GM19397 (cell line): ENCODE data around the gene ABCC1.
"Not testable (repeated sequence)": the region's sequence is repeated elsewhere in the genome, so short reads cannot be mapped to it uniquely, and the experiment has no call there.

ENCODE experiments used
- ATAC-seq: cut with Tn5 transposase; IDR thresholded peaks from one replicate; pipeline ENCODE4 v1.9.1; 2021; ENCODE audit warnings: mild to moderate bottlenecking, moderate library complexity; ENCODE audit not compliant: unreplicated experiment

Gene ABCC1

GRCh38 chr16:16150117-16150877, 200.9 kb downstream of the ABCC1 start:
- no peak for ATAC-seq

DNA sequence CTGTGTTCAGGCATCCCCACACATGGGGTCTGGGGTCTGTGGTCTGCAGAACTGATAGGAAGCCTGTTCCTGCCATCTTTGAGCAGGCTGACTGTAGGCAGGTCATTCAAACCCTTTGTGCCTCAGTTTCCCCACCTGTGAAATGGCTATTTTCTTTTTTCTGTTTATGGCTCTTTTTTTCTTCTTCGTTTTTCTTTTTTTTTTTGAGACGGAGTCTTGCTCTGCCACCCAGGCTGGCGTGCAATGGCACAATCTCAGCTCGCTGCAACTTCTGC, 201.4 kb downstream of the ABCC1 start:
- no peak for ATAC-seq

GRCh38 chr16:16151315-16151714, 201.9 kb downstream of the ABCC1 start:
- no peak for ATAC-seq

DNA sequence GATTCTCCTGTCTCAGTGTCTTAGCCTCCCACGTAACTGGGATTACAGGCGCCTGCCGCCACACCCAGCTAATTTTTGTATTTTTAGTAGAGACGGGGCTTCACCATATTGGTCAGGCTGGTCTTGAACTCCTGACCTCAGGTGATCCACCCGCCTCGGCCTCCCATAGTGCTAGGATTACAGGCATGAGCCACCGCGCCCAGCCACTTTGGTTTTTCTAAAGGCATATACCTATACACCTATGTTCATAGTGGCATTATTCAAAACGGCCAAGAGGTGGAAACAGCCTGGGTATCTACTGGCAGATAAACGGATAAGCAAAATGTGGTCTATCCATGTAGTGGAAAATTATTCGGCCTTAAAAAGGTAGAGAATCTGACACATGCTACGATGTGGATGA, 203.6 kb downstream of the ABCC1 start:
- not testable (repeated sequence) for ATAC-seq

DNA sequence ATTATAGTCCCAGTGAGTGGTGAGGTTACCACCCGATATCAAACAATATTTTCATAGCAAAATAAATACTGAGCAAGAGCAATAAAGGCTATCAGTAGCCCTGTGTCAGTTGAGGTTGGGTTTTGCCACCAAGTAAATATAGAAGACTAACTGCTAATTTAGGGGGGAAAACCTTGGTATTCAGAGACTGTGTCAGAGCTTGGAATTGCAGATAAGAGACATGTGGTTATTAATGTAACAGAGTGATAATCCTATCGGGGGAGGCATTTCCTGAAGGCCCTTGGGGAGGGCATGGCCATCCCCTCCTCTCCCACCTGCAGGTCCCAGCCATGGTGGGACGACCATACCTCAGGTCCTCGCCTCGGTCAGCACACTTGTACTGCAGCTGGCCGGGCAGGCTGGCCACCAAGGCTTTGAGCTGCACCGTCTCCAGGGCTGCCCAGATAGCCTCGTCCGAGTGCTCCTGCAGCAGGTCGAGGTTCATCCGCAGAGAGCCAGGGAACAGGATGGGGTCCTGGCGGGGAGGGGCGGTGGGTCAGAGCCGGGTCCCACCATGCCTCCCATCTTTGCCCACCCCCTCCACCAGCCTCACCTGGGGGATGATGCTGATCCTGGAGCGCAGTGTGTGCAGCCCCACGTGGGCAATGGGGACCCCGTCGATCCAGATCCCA, 205.0 kb downstream of the ABCC1 start:
- no peak for ATAC-seq

DNA sequence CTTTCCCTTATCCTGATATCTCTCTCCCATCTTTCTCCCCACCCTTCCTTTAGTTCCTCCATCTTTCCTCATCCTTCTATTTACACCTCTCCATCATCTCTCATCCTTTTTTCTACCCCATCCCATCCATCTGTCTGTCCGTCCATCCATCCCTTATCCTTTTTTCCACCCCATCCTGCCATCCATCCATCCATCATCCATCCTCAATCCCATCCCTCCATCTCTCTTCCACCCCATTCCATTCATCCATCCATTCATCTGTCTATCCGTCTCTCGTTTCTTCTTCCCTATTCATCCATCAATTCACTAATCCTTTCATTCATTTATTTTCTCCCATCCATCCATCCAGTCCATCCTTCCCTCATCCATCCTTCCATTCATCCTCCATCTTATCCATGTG, 205.8 kb downstream of the ABCC1 start:
- ATAC-seq: no peak

GRCh38 chr16:16157166-16157565, 207.8 kb downstream of the ABCC1 start:
- no peak for ATAC-seq

- ATAC-seq: no peak
These were observed 208.8 kb downstream of the ABCC1 start for GRCh38 chr16:16158082-16158658.

DNA sequence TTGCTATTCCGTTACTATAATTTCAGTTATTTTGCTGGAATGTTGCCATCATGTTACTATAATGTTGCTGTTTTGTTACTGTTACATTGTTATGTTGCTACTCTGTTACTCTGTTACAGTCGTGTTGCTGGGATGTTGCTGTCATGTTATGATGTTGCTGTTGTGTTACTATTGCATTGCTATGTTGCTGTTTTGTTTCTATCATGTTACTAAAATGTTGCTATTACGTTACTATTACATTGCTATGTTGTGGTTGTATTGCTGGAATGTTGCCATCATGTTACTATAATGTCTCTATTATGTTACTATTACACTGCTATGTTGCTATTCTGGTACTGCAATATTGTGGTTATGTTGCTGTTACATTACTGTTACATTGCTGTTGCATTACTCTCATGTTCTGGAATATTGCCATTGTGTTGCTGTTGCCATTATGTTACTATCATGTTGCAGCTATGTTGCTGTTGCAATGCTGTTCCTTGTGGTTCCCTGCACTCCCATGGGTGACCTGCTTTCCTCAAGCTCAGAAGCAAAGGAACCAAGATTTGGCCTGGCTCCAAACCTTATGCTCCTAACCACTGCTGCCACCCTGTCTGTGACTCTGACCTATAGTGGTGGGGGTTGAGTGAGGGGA, 209.4 kb downstream of the ABCC1 start:
- no peak for ATAC-seq

GRCh38 chr16:16159662-16160061, 210.2 kb downstream of the ABCC1 start:
- no peak for ATAC-seq

GRCh38 chr16:16161319-16161718, 211.9 kb downstream of the ABCC1 start:
- ATAC-seq: no peak

DNA sequence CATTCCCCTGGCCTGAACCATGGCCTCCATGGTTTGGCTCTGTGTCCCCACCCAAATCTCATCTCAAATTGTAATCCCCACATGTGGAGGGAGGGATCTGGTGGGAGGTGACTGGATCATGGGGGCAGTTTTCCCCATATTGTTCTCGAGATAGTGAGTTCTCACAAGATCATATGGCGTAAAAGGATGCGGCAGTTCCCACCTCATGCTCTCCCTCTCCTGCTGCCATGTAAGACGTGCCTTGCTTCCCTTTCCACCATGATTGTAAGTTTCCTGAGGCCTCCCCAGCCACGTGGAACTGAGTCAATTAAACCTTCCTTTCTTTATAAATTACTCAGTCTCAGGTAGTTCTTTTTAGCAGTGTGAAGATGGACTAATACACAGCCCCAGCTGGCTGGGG, 212.4 kb downstream of the ABCC1 start:
- ATAC-seq: not testable (repeated sequence)

GRCh38 chr16:16162591-16162990, 213.2 kb downstream of the ABCC1 start:
- no peak for ATAC-seq

DNA sequence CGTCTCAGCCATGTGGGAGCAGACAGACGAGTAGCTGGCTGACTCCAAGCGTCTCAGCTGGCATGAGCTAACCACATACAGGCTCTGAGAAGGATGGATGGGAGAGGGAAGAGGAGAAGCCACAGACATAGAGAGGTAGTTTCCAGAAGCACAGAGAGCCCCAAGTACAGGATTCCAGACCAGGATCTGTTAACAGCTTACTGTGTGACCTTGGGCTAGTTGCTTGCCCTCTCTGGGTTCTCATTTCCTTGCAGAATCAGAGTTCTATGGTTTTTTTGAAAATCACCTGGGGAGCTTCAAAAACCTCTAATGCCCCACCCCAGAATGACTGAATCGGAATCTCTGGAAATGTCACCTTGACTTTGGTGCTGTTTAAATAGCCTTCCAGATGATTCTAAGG, 213.7 kb downstream of the ABCC1 start:
- no peak for ATAC-seq

GRCh38 chr16:16163571-16163970, 214.2 kb downstream of the ABCC1 start:
- ATAC-seq: no peak

GRCh38 chr16:16164243-16164642, 214.8 kb downstream of the ABCC1 start:
- ATAC-seq: no peak

DNA sequence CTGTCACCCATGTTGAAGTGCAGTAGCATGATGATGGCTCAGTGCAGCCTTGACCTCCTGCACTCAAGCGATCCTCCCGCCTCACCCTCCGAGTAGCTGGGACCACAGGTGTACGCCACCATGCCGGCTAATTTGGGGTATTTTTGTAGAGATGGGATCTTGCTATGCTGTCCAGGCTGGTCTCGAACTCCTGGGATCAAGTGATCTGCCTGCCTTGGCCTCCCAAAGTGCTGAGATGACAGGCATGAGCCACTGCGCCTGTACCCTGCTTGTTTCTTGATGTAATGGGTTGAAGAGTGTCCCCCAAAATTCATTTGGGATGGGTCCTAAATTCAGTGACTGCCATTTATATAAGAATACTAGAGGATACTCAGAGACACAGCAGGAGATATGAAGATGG, 216.7 kb downstream of the ABCC1 start:
- ATAC-seq: no peak

DNA sequence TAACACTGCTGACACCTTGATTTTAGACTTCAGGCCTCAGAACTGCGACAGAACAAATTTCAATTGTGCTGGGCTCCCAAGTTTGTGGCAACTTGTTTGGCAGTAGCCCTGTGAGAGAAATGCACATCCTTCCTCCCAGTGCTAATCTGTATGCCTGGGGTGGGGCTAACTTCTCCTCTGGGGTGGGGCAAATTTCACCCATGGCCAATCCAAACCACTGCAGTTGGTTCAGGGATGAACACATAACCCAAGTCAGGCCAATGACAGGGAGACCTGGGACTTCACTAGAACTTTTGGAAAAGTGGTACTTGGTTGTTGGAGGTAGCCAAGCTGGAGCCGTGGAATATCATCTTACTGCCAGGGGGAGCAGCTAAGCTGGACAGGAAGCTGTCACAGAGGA, 217.5 kb downstream of the ABCC1 start:
- ATAC-seq: no peak

DNA sequence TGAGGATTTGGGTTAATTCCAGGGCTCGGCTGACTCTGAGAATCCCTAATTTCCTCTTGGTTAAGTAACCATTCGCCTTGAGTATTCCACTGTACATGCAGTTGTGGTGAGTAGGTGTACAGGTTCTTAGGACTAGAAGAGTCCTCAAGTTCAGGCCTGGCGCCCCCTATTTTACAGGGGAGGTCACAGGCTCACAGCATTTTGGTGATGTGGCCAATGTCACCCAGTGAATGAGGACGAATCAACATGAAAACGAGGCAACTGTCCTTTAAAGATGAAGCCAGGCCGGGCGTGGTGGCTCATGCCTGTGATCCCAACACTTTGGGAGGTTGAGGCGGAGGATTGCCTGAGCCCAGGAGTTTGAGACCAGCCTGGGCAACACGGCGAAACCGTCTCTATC, 218.5 kb downstream of the ABCC1 start:
- ATAC-seq: no peak

DNA sequence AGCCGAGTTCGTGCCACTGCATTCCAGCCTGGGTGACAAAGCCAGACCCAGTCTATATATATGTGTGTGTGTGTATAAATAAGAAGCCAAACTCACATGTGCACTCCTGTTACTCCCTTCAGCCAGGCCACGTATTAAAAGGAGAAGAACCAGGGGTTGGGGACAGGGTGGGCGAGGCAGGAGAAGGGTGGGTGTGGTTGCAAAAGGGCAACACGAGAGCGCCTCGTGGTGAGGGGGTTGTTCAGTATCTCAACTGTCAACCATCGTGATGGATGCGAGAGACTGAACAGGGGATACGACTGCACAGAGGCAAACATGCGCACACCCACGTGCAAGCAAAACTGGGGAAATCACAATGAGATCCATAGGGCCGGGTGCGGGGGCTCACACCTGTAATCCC, 219.0 kb downstream of the ABCC1 start:
- ATAC-seq: no peak

- ATAC-seq: no peak
These were observed 220.2 kb downstream of the ABCC1 start for GRCh38 chr16:16169615-16170014.

GRCh38 chr16:16171332-16171919, 222.0 kb downstream of the ABCC1 start:
- no peak for ATAC-seq
